ENCODE data around the gene LIPC.

GRCh38 chr15:58458076-58458475, 26.3 kb downstream of the LIPC start:
- TF ChIP-seq CTCF (tag by site-specific recombination; IDR thresholded peaks at IDR 0.05) (no peak), ZBTB21 (tag by site-specific recombination; IDR thresholded peaks at IDR 0.05) (no peak)

All from HEK293 (cell line).